Measurements from ENCODE around the gene SIRT2.
A peak's percentile ranks its signal among the peaks of the same experiment; 100 is the strongest.

SIRT2 gene

DNA sequence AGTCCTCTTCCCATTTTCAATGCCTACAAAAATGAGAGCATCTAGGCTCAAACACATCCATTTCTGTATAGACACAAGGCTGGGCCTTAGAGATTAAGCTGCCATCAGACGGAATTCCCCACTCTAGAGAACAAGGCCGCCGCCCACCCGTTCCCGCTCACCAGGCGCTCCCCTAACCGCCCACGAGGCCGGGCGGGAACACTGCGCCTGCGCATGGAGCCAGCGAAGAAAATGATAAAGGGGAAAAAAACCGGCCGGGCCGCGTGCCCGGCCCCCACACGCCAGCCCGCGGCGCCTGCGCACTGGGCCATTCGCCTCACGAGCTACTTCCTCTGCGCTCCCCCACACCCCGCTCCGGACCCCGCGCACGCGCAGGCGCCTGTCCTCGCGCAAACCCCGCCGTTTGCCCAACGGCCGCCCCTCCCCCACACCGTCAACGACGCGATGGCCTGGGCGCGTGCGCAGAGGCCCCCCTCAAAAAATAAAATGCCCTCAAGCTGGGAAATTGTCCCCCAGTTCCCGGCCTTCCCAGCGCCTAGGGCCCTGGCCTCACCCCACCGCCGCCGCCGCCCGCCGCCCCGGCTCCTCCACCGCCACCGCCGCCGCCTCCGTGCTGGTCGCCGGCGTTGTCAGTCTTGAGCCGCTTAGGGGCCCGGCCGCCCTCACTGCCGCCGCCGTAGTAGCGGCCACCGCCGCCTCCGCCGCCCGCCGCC is 50.1 kb downstream of the SIRT2 start (continued):
- peak; percentile 88 for TF ChIP-seq KLF1 (tag by site-specific recombination; IDR thresholded peaks at IDR 0.05)
- TF ChIP-seq ZNF624 (tag by site-specific recombination; IDR thresholded peaks at IDR 0.05) = no peak
- peak; percentile 87; the same call in 1 of the 2 replicates for TF ChIP-seq ZFP69B (tag by site-specific recombination; IDR thresholded peaks at IDR 0.05)
- TF ChIP-seq ZNF549 (tag by site-specific recombination; IDR thresholded peaks at IDR 0.05) = no peak
- no peak; the same call in 1 of the 2 replicates for TF ChIP-seq ZNF133 (tag by site-specific recombination; IDR thresholded peaks at IDR 0.05)
- peak; percentile 52; the same call in 1 of the 2 replicates for TF ChIP-seq ZBTB21 (tag by site-specific recombination; IDR thresholded peaks at IDR 0.05)
- no peak for TF ChIP-seq ZNF521 (tag by site-specific recombination; IDR thresholded peaks at IDR 0.05)
- peak; percentile 56; the same call in 1 of the 2 replicates for TF ChIP-seq ZNF600 (tag by site-specific recombination; IDR thresholded peaks at IDR 0.05)
- peak; percentile 66; the same call in 1 of the 2 replicates for TF ChIP-seq ZNF148 (tag by site-specific recombination; IDR thresholded peaks at IDR 0.05; ENCODE audit: borderline replicate concordance)
- no peak for TF ChIP-seq GLI4 (tag by site-specific recombination; IDR thresholded peaks at IDR 0.05)
- peak; percentile 72; the same call in 1 of the 2 replicates for TF ChIP-seq ZNF596 (tag by site-specific recombination; IDR thresholded peaks at IDR 0.05)
- peak; percentile 99 for TF ChIP-seq ZNF362 (tag by site-specific recombination; IDR thresholded peaks at IDR 0.05)
- 0 out of 2 replicates have a peak, but pooled peaks have one; percentile 15 for TF ChIP-seq ZNF561 (tag by site-specific recombination; IDR thresholded peaks at IDR 0.05; ENCODE audit: borderline replicate concordance)
- TF ChIP-seq ZNF626 (tag by site-specific recombination; IDR thresholded peaks at IDR 0.05) = no peak
- TF ChIP-seq ZNF221 (tag by site-specific recombination; IDR thresholded peaks at IDR 0.05; ENCODE audit: borderline replicate concordance) = 0 out of 2 replicates have a peak, but pooled peaks have one; percentile 13
- peak; percentile 41; the same call in 1 of the 2 replicates for TF ChIP-seq ZBTB17 (tag by site-specific recombination; IDR thresholded peaks at IDR 0.05)
- TF ChIP-seq ZNF501 (tag by site-specific recombination; IDR thresholded peaks at IDR 0.05) = peak; percentile 94; the same call in 1 of the 2 replicates
- 0 out of 2 replicates have a peak, but pooled peaks have one; percentile 38 for TF ChIP-seq ZBTB7A (tag by site-specific recombination; IDR thresholded peaks at IDR 0.05; ENCODE audit: low read depth)
- peak; percentile 42 for TF ChIP-seq ZNF366 (tag by site-specific recombination; conservative IDR thresholded peaks at IDR 0.05)
- peak; percentile 65 for TF ChIP-seq ZNF629 (tag by site-specific recombination; IDR thresholded peaks at IDR 0.05)

DNA sequence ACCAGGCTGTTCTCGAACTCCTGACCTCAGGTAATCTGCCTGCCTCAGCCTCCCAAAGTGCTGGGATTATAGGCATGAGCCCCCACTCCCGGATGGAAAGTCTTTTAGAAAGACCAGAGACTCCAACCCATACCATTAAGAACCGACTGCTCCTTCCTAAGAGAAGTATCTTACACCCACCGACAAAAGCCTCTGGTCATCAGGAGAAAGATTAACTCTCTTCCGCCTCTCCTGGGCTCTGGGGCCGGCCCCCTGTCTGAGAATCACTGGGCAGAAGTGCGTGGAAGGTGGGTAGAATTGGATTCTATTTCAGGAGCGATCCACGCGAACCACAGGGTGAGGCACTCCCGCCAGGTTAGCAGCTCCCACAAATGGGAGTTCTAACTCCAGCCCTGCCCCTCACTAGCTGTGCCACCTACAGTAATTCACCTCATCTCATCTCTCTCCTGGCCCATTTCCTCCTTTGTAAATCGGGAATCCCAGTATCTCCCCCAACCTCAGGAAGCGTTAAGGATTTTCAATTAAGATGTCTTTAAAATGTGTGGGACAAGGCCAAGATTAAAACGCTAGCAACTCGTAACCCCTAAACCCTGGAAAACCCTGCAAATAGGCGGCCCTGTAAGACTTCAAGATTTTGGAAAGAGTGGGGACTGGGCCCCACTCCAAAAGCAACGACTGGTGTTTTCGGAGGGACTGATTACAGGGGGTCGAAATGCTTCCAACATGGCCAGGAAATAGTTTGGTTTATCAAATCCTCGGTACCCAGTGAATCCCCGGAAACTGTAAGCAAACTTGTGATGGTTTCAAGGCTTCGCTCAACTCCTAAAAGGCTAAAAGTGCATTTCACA is 50.9 kb downstream of the SIRT2 start:
- H3K4me3 ChIP-seq (ENCODE audit: low read depth, low read length) = peak overlapping the region; percentile 57
- H3K4me1 ChIP-seq (ENCODE audit: control insufficient read depth, insufficient read depth, low read length) = peaks cover 35% of the 10 kb centered on the region
- H3K36me3 ChIP-seq (ENCODE audit: control insufficient read depth in 2 of 2, insufficient read depth in 1 of 2, low read length in 2 of 2) = peaks cover 54 to 56% of the 10 kb centered on the region in 2 experiments
- ChIA-PET POLR2A (interaction anchor here (0.5 to 6.4 kb wide), 53 partner anchors 9 to 587 kb away, joined by 3 to 159 read pairs (median 5); partner anchors contain the start of genes ACTN4, ECH1, EIF3K and FAM98C), CTCF (interaction anchor here (0.6 to 2.2 kb wide), 13 partner anchors 15 to 491 kb away, joined by 3 to 16 read pairs (median 4); partner anchors contain the start of genes FAM98C, MRPS12, NFKBIB and SARS2)
- H3K9me3 ChIP-seq (ENCODE audit: control insufficient read depth, insufficient read depth, low read depth, low read length) = no peaks in the 10 kb centered on the region
- H3K27ac ChIP-seq (ENCODE audit: extremely low read depth, low read depth, low read length) = peak overlapping the region; percentile 100
- TF ChIP-seq ZNF670 (tag by site-specific recombination; IDR thresholded peaks at IDR 0.05; ENCODE audit: low read depth) (no peak), ZNF449 (tag by site-specific recombination; IDR thresholded peaks at IDR 0.05) (0 out of 2 replicates have a peak, but pooled peaks have one; percentile 33), ZNF623 (tag by site-specific recombination; IDR thresholded peaks at IDR 0.05) (0 out of 2 replicates have a peak, but pooled peaks have one; percentile 20), BCL11A (tag by site-specific recombination; IDR thresholded peaks at IDR 0.05; ENCODE audit: low read depth) (no peak), ZBTB17 (tag by site-specific recombination; IDR thresholded peaks at IDR 0.05) (no peak; the same call in 1 of the 2 replicates)
- TF ChIP-seq, protein P1, sequence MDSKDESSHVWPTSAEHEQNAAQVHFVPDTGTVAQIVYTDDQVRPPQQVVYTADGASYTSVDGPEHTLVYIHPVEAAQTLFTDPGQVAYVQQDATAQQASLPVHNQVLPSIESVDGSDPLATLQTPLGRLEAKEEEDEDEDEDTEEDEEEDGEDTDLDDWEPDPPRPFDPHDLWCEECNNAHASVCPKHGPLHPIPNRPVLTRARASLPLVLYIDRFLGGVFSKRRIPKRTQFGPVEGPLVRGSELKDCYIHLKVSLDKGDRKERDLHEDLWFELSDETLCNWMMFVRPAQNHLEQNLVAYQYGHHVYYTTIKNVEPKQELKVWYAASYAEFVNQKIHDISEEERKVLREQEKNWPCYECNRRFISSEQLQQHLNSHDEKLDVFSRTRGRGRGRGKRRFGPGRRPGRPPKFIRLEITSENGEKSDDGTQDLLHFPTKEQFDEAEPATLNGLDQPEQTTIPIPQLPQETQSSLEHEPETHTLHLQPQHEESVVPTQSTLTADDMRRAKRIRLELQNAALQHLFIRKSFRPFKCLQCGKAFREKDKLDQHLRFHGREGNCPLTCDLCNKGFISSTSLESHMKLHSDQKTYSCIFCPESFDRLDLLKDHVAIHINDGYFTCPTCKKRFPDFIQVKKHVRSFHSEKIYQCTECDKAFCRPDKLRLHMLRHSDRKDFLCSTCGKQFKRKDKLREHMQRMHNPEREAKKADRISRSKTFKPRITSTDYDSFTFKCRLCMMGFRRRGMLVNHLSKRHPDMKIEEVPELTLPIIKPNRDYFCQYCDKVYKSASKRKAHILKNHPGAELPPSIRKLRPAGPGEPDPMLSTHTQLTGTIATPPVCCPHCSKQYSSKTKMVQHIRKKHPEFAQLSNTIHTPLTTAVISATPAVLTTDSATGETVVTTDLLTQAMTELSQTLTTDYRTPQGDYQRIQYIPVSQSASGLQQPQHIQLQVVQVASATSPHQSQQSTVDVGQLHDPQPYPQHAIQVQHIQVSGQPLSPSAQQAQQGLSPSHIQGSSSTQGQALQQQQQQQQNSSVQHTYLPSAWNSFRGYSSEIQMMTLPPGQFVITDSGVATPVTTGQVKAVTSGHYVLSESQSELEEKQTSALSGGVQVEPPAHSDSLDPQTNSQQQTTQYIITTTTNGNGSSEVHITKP (tag by site-specific recombination; IDR thresholded peaks at IDR 0.05) = peak; percentile 69
